Heart right ventricle (tissue), 16 donors: ENCODE measurements around the gene METTL1. TPM values are rescaled to one million over a fixed set of nuclear protein-coding genes. Genes with fewer than 3 reads are reported as not detected.

Experiments
- ATAC-seq, 8 donors: fragments of 200-7000 bp; cut with Tn5 transposase; one replicate each; pipeline ENCODE4 v1.9.1; 2020; ENCODE audit warnings: mild to moderate bottlenecking in 8 of 8, moderate library complexity in 8 of 8, moderate number of reproducible peaks in 1 of 8
- DNase-seq, 2 donors: peaks; one replicate each; pipeline ENCODE4 v3.0.0-alpha.2; 2020
- H3K27ac ChIP-seq, 10 donors: fragments of 200-600 bp; sonication (generic) in 2 of 10; one replicate each; pipeline versions ENCODE4 v1.5.0 to v1.8.0; 2020 to 2022; ENCODE audit warnings: mild to moderate bottlenecking in 3 of 10
- H3K27me3 ChIP-seq, 7 donors: fragments of 200-600 bp; one replicate each; pipeline ENCODE4 v1.8.0; 2021 to 2022; ENCODE audit warnings: mild to moderate bottlenecking in 2 of 7
- H3K36me3 ChIP-seq, 9 donors: fragments of 200-600 bp; sonication (generic) in 1 of 9; one replicate each; pipeline versions ENCODE4 v1.5.0 to v1.8.0; 2020 to 2022; ENCODE audit warnings: mild to moderate bottlenecking in 2 of 9
- H3K4me1 ChIP-seq, 9 donors: fragments of 200-600 bp; sonication (generic) in 1 of 9; one replicate each; pipeline versions ENCODE4 v1.5.0 to v1.8.0; 2020 to 2022; ENCODE audit warnings: mild to moderate bottlenecking in 4 of 9
- H3K4me3 ChIP-seq, 10 donors: fragments of 200-600 bp; sonication (generic) in 2 of 10; one replicate each; pipeline versions ENCODE4 v1.5.0 to v1.8.0; 2020 to 2022; ENCODE audit warnings: mild to moderate bottlenecking in 7 of 10, moderate library complexity in 2 of 10
- H3K9me3 ChIP-seq, 11 donors: fragments of 200-600 bp in 10 of 11; sonication (generic) in 2 of 11; one replicate each; pipeline versions ENCODE4 v1.5.0 to v1.8.0; 2013 to 2022; ENCODE audit warnings: mild to moderate bottlenecking in 2 of 11, control low read depth in 1 of 11, moderate library complexity in 1 of 11
- CTCF ChIP-seq, 9 donors: fragments of 200-600 bp; sonication (generic) in 2 of 9; IDR thresholded peaks; one replicate each; pipeline versions ENCODE4 v1.5.0 to v1.8.0; 2021 to 2022; ENCODE audit warnings: antibody characterized with exemption in 9 of 9, mild to moderate bottlenecking in 5 of 9, moderate library complexity in 1 of 9
- whole genome bisulfite sequencing, 2 donors: extraction: QIAGEN DNeasy Blood & Tissue Kit; methylation state at CpG; one replicate each; pipeline ENCODE4 v1.1.7; 2013; ENCODE audit warnings: inconsistent platforms in 1 of 2; 5-methylcytosine and 5-hydroxymethylcytosine counted together
- intact Hi-C, 10 donors: fragments of 100-400 bp; cut with DNase I; formaldehyde crosslinking; loops; one replicate each; pipeline versions ENCODE4 v1.11.1 to v1.14.2; 2022
- polyA plus RNA-seq, 2 donors: library from polyadenylated mRNA; stranded (reverse); fragments of 200-250 nt; gene quantifications; one replicate each; pipeline ENCODE4 v1.2.3, GENCODE V29; 2013
- total RNA-seq, 10 donors: library from RNA; stranded (reverse); fragmentation: NEBNext Ultra II Directional in 3 of 10; extraction: Animal tissue kit (Norgen Biotek cat#: 25700) in 3 of 10; gene quantifications; one replicate each; pipeline versions ENCODE4 v1.2.1 to v1.2.4, GENCODE V29; 2021 to 2023
- donor health status: Arrhythmogenic right ventricular cardiomyopathy.
- donor health status: ischemic (EF 13 %, LVEDD 7.1; RV severe dilation, severe dysfunction).
- donor health status: healthy with polysubstance abuse.
- donor health status: DM: no; HTN: yes; CAD: no.
- donor health status: DM: no; HTN: no; CAD: no.
- donor health status: ischemic (EF 25% LVEDD 6.9; RV normal size, moderate dysfunction).
- donor health status: ischemic (EF 25% LVEDD 5.7; RV mildly dilated, moderate dysfunction).
- donor health status: healthy.
- donor health status: DM: yes; HTN: yes; CAD: no.
- donor health status: Ischemic cardiomyopathy.
- donor health status: ischemic (EF 35%, LVEDD 5.7; RV mildly dilated, moderate dysfunction).
- donor health status: nonischemic (EF 11% LVEDD 7.7; RV severe dilation, severe dysfunction).
- donor health status: DM: yes; HTN: yes; CAD: no.
- donor health status: PGD.
- donor health status: ischemic (EF 29% LVEDD 5.4; RV normal size, mild dysfunction).
- donor health status: nonischemic (EF 23%, LVEDD 6.1; RV moderate dilation, normal function).

Gene METTL1
- total and polyA plus RNA-seq, 12 donors, result 5.6 to 29.4 (median 8.3) TPM

- Histone ChIP-seq H3K36me3 (peaks cover 0 to 100% (median 77%) of the 10 kb centered on the region in 9 donors), H3K27me3 (no peaks in the 10 kb centered on the region), H3K27ac (no peak overlapping the region), H3K4me3 (no peak overlapping the region), H3K4me1 (peaks cover 0 to 26% (median 0%) of the 10 kb centered on the region in 9 donors), H3K9me3 (no peaks in the 10 kb centered on the region)
- 98 to 100% methylated on average over 1 of the region's 1 CpG for WGBS, 2 donors
- TF ChIP-seq CTCF (IDR thresholded peaks at IDR 0.05), result no peak
- ATAC-seq (no peak), DNase-seq (no peak)
- intact Hi-C loops, result no loop called here
Measured at GRCh38 chr12:57796996-57797395, 25.1 kb upstream of the METTL1 start.

DNA sequence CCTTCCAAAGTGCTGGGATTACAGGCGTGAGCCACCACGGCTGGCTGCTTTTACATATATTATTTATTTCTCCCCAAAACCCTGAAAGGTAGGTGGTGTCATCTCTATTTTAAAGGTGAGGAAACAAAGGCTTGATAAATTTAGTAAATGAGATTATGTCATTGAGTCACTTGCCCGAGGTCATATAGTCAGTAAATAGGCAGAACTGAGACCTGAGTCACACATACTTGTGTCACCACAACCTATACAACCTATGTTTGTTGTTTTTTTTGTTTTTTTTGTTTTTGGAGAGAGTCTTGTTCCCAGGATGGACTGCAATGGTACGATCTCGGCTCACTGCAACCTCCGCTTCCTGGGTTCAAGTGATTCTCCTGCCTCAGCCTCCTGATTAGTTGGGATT, 23.4 kb upstream of the METTL1 start:
- 91 to 92% methylated on average over 6 of the region's 6 CpGs for WGBS, 2 donors
- H3K4me3 ChIP-seq, result no peak overlapping the region
- DNase-seq (no peak), ATAC-seq (no peak)
- H3K9me3 ChIP-seq, result no peaks in the 10 kb centered on the region
- H3K36me3 ChIP-seq, result peaks cover 0 to 100% (median 65%) of the 10 kb centered on the region in 9 donors
- peaks cover 0 to 26% (median 0%) of the 10 kb centered on the region in 9 donors for H3K4me1 ChIP-seq
- H3K27ac ChIP-seq, result peak overlapping the region in 1 of 10 donors; percentile 67
- no peaks in the 10 kb centered on the region for H3K27me3 ChIP-seq
- intact Hi-C loops, result no loop called here
- TF ChIP-seq CTCF (IDR thresholded peaks at IDR 0.05), result no peak

DNA sequence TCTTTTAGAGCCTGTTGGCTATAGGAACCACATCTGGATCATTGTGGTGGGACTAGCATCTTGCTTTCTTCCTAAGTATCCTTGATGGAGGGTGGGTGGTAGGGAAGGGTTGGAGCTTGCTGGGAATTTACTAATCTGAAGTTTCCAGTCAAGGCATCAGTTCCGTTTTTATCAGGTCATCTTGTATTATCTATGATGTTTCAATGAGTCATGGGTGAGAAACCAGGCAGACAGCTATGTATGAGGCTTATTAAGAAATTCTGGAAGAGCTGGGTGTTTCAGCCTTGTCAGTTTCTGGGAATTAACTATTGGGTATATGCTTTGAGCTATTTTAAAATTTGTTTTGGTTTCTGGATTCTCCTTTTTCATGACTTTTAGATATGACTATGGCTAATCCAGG, 22.0 kb upstream of the METTL1 start:
- H3K36me3 ChIP-seq, result peaks cover 0 to 100% (median 60%) of the 10 kb centered on the region in 9 donors
- intact Hi-C loops, result loop anchor here in 1 of 10 donors (2.0 kb wide), 1 partner anchor 63 kb away; no protein-coding TSS in a partner anchor
- H3K27me3 ChIP-seq, result no peaks in the 10 kb centered on the region
- peaks cover 0 to 26% (median 0%) of the 10 kb centered on the region in 9 donors for H3K4me1 ChIP-seq
- no peak for TF ChIP-seq CTCF (IDR thresholded peaks at IDR 0.05)
- WGBS, 2 donors, result 49 to 58% methylated on average over 1 of the region's 1 CpG
- ATAC-seq (peak in 1 of 8 donors; percentile 42), DNase-seq (no peak)
- H3K27ac ChIP-seq, result peak overlapping the region in 1 of 10 donors; percentile 67
- no peak overlapping the region for H3K4me3 ChIP-seq
- H3K9me3 ChIP-seq, result no peaks in the 10 kb centered on the region

DNA sequence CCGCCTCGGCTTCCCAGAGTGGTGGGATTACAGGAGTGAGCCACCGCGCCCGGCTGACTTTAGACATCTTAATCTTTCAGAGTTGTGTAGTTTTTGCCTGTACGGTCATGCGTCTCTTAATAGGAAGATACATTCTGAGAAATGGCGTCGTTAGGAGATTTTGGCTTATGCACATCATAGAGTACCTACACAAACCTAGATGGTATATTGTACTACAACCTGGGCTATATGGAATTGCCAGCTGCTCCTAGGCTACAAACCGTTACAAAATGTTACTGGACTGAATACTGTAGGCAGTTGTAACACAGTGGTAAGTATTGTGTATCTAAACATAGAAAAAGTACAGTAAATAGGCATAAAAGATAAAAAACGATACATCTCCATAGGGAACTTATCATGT, 12.0 kb upstream of the METTL1 start:
- WGBS, 2 donors, result 90 to 93% methylated on average over 11 of the region's 11 CpGs
- H3K36me3 ChIP-seq, result peaks cover 0 to 62% (median 25%) of the 10 kb centered on the region in 9 donors
- H3K9me3 ChIP-seq, result no peaks in the 10 kb centered on the region
- ATAC-seq (no peak), DNase-seq (no peak)
- peaks cover 0 to 38% (median 17%) of the 10 kb centered on the region in 9 donors for H3K4me1 ChIP-seq
- intact Hi-C loops, result loop anchor here in 4 of 10 donors (2.0 to 5.0 kb wide), 2 partner anchors 121 to 123 kb away; no protein-coding TSS in a partner anchor
- H3K27ac ChIP-seq, result no peak overlapping the region
- no peaks in the 10 kb centered on the region for H3K27me3 ChIP-seq
- peak overlapping the region in 7 of 10 donors; percentile 64 to 99 (median 96) for H3K4me3 ChIP-seq
- no peak for TF ChIP-seq CTCF (IDR thresholded peaks at IDR 0.05)
